Gastroesophageal sphincter (tissue), 3 donors: ENCODE results near the gene FBXO46.

ENCODE experiments used
- EP300 ChIP-seq: sonication (generic); formaldehyde crosslinking; IDR thresholded peaks from one replicate; pipeline ENCODE4 v1.6.1; 2017; ENCODE audit warnings: antibody characterized with exemption, mild to moderate bottlenecking
- POLR2AphosphoS5 ChIP-seq: sonication (generic); formaldehyde crosslinking; IDR thresholded peaks from one replicate; pipeline ENCODE4 v1.6.1; 2017; ENCODE audit warnings: antibody characterized with exemption
- TF ChIP-seq, protein P1 (sequence below), 4 experiments: fragments of 200-600 bp in 2 of 4; fragments of 450-650 bp in 2 of 4; sonication (generic) in 1 of 4; IDR thresholded peaks; one replicate each; pipeline ENCODE4 v1.5.1; 2017 to 2019; ENCODE audit warnings: antibody characterized with exemption in 4 of 4, mild to moderate bottlenecking in 2 of 4, moderate library complexity in 2 of 4

DNA sequence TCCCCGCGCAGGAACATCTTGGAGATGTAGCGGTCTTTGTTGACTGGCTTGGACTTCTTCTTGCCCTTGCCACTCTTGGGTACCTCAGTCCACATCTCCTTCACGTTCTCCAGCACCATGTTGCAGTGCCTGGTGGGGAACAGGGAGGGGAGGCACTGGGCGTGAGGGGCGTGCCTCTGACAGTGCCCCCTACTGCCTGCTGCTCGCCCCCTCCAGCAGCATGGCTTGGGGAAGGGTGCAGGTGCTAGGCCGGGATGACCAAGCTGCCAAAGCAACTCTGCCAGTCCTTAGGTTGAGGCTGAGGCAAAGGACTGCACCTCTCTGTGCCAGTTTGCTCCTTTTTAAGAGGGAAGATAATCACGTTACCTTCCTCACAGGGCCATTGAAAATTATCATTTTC lies 43.1 kb downstream of the FBXO46 start:
- TF ChIP-seq, protein P1, sequence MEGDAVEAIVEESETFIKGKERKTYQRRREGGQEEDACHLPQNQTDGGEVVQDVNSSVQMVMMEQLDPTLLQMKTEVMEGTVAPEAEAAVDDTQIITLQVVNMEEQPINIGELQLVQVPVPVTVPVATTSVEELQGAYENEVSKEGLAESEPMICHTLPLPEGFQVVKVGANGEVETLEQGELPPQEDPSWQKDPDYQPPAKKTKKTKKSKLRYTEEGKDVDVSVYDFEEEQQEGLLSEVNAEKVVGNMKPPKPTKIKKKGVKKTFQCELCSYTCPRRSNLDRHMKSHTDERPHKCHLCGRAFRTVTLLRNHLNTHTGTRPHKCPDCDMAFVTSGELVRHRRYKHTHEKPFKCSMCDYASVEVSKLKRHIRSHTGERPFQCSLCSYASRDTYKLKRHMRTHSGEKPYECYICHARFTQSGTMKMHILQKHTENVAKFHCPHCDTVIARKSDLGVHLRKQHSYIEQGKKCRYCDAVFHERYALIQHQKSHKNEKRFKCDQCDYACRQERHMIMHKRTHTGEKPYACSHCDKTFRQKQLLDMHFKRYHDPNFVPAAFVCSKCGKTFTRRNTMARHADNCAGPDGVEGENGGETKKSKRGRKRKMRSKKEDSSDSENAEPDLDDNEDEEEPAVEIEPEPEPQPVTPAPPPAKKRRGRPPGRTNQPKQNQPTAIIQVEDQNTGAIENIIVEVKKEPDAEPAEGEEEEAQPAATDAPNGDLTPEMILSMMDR (IDR thresholded peaks at IDR 0.05), result no peak
- TF ChIP-seq EP300 (no peak), POLR2AphosphoS5 (no peak)
